Naive thymus-derived CD8-positive, alpha-beta T cell (primary cell): ENCODE results near the gene NDUFB4. TPM values are rescaled to one million over a fixed set of nuclear protein-coding genes. Genes with fewer than 3 reads are reported as not detected.

Experiments
- ATAC-seq, 2 donors: fragments of 150-1000 bp; cut with Tn5 transposase in 1 of 2; sonication (Bioruptor Pico), chemical (Tn5 transposase) in 1 of 2; 1 replicate in 1 of 2; 2 replicates in 1 of 2; pipeline ENCODE4 v1.10.0; 2021; ENCODE audit warnings: mild to moderate bottlenecking in 2 of 2, moderate library complexity in 2 of 2
- POLR2A ChIA-PET: fragments of 350-600 bp; sonication (Branson Sonifier 250); formaldehyde crosslinking; loops from one replicate; lab custom pipeline; 2021; ENCODE audit warnings: antibody characterized with exemption; lab: Charles Lee
- DNase-seq, 10 donors: peaks; one replicate each; pipeline versions ENCODE4 v3.0.0 to v3.0.0-alpha.2; 2020 to 2022
- H3K27ac Mint-ChIP-seq, 10 donors: one replicate each; pipeline ENCODE4 v1.8.0; 2020 to 2022; ENCODE audit warnings: mild to moderate bottlenecking in 10 of 10, mixed read lengths in 10 of 10, moderate library complexity in 4 of 10, inconsistent platforms in 1 of 10
- H3K27me3 Mint-ChIP-seq, 5 donors: one replicate each; pipeline ENCODE4 v1.8.0; 2021 to 2022; ENCODE audit warnings: mixed read lengths in 5 of 5
- H3K36me3 Mint-ChIP-seq, 3 donors: one replicate each; pipeline ENCODE4 v1.8.0; 2020 to 2022; ENCODE audit warnings: mixed read lengths in 3 of 3, mild to moderate bottlenecking in 2 of 3, inconsistent platforms in 1 of 3
- H3K4me1 Mint-ChIP-seq, 4 donors: one replicate each; pipeline ENCODE4 v1.8.0; 2021 to 2022; ENCODE audit warnings: mixed read lengths in 4 of 4
- H3K4me3 Mint-ChIP-seq, 10 donors: one replicate each; pipeline ENCODE4 v1.8.0; 2020 to 2022; ENCODE audit warnings: mild to moderate bottlenecking in 10 of 10, mixed read lengths in 10 of 10, moderate library complexity in 6 of 10, inconsistent platforms in 1 of 10
- H3K9me3 Mint-ChIP-seq, 9 donors: one replicate each; pipeline ENCODE4 v1.8.0; 2020 to 2022; ENCODE audit warnings: mixed read lengths in 9 of 9, mild to moderate bottlenecking in 3 of 9, inconsistent platforms in 1 of 9, moderate library complexity in 1 of 9
- polyA plus RNA-seq, 3 donors: library from polyadenylated mRNA; unstranded; fragments of 300-500 nt; fragmentation: Illumina TruSeq; gene quantifications; one replicate each; pipeline ENCODE4 v1.2.3, GENCODE V29; 2021
- total RNA-seq, 8 experiments: library from RNA in 2 of 8; stranded (reverse) in 2 of 8; gene quantifications; one replicate each; pipeline ENCODE4 v1.2.3 and lab custom pipeline; 2021 to 2026

NDUFB4 gene
- total and polyA plus RNA-seq, 5 experiments from 2014 or later = 87.5 to 277 (median 249) TPM

DNA sequence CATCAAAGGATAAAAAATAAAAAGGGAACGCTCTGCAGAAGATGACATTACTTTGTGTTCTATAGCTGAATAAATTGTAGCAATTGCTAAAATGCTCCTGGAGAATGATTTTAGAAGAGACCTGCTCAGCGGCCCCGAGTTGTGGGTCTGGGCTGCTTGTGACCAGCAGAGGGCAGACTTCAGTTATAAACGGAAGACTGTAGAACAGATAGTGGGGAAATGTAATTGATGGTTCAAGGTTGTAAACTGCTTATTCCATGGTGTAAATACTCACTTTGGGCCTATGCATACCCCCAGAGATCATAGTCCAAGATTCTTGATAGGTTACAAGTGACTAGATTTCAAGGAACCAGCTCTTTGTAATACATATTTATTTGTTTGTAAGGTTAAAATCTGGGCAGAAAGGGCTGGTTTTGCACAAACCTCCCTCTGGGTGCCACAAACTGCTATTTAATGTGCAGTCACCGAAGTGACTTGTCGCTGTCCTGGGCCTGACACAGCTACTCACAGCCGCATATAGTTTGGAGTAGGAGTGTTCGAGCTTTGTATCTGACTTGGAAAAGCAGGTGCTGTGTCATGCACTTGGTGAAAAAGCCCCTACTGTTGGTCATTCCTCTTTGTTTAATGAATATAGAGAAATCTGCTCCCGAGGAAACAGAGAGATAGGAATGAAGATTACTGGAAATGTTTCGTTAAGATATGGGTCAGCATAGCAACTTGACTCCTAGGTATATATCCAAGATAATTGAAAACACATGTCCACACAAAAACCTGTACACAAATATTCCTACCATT is 34.7 kb upstream of the NDUFB4 start:
- Mint-ChIP-seq H3K4me1 (peaks cover 14 to 17% (median 15%) of the 10 kb centered on the region in 4 donors), H3K4me3 (peak overlapping the region in 3 of 10 donors; percentile 15 to 65 (median 49)), H3K27me3 (peaks cover 7 to 13% (median 11%) of the 10 kb centered on the region in 5 donors), H3K9me3 (no peaks in the 10 kb centered on the region), H3K36me3 (no peaks in the 10 kb centered on the region), H3K27ac (peak overlapping the region in 3 of 10 donors; percentile 63 to 86 (median 66))
- DNase-seq = peak; percentile 42 to 83 (median 70)
- POLR2A ChIA-PET = interaction anchor here (1.0 to 1.9 kb wide), 2 partner anchors 35 to 234 kb away, joined by 5 to 6 read pairs; partner anchors contain the start of gene NDUFB4
- ATAC-seq = peak; percentile 56 to 61

DNA sequence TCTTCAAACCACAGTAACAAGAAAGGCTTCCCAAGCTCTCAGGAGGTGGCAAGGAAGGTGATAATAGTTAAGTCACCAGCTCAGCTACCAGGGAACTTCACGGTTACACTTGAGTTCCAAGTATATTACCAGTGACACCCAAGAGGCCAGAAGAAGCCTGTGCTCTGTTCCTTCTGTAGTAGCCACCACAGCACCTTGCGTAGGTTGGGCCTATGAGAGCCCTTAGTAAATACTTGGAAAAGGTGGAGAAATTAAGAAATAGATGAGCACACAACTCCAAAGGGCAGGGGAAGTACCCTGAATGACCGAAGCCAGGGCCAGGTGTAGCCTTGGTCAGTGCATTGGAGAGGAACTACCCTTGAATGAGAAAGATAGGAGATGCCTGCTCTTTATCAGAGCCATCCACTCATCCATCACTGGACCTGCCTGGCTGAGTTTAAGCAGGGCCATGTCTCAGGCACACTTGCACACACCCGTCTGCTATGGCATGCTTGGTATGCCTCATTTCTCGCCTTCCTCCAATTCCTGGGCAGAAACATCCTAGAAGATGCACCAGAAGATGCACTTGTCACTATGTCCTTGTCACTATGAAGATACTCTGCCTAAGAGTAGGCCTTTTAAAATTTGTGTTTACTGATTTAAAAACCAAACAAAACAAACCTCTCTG is 32.6 kb upstream of the NDUFB4 start:
- DNase-seq = no peak
- ATAC-seq = no peak
- Mint-ChIP-seq H3K36me3 (no peaks in the 10 kb centered on the region), H3K4me3 (no peak overlapping the region), H3K9me3 (no peaks in the 10 kb centered on the region), H3K27ac (no peak overlapping the region), H3K27me3 (peaks cover 2 to 6% (median 3%) of the 10 kb centered on the region in 5 donors), H3K4me1 (peaks cover 10 to 16% (median 13%) of the 10 kb centered on the region in 4 donors)
- POLR2A ChIA-PET = interaction anchor here (1.6 kb wide), 1 partner anchor 231 kb away, joined by 5 read pairs; no protein-coding TSS in a partner anchor

- no peak overlapping the region for H3K4me3 Mint-ChIP-seq
- no peak for DNase-seq
- H3K36me3 Mint-ChIP-seq = no peaks in the 10 kb centered on the region
- peak overlapping the region in 3 of 10 donors; percentile 41 to 56 (median 45) for H3K27ac Mint-ChIP-seq
- no peak for ATAC-seq
- POLR2A ChIA-PET = interaction anchor here (1.2 to 1.8 kb wide), 2 partner anchors 29 to 229 kb away, joined by 3 to 5 read pairs; partner anchors contain the start of gene NDUFB4
- H3K9me3 Mint-ChIP-seq = no peaks in the 10 kb centered on the region
- peaks cover 0 to 15% (median 6%) of the 10 kb centered on the region in 5 donors for H3K27me3 Mint-ChIP-seq
- H3K4me1 Mint-ChIP-seq = peaks cover 0 to 6% (median 1%) of the 10 kb centered on the region in 4 donors
Observed at GRCh38 chr3:120566243-120566975, 29.7 kb upstream of the NDUFB4 start.

GRCh38 chr3:120567370-120568201 is 28.6 kb upstream of the NDUFB4 start:
- ATAC-seq = peak; percentile 87 to 88
- POLR2A ChIA-PET = interaction anchor here (1.8 kb wide), 1 partner anchor 28 kb away, joined by 5 read pairs; the partner anchor contains the start of gene NDUFB4
- Mint-ChIP-seq H3K4me3 (peak overlapping the region; percentile 29 to 81 (median 68)), H3K9me3 (no peaks in the 10 kb centered on the region), H3K36me3 (no peaks in the 10 kb centered on the region), H3K4me1 (peaks cover 0 to 6% (median 1%) of the 10 kb centered on the region in 4 donors), H3K27ac (peak overlapping the region in 6 of 10 donors; percentile 9 to 72 (median 36)), H3K27me3 (peaks cover 0 to 15% (median 6%) of the 10 kb centered on the region in 5 donors)
- peak in 2 of 10 donors; percentile 16 to 23 for DNase-seq

- no peak for ATAC-seq
- H3K4me3 Mint-ChIP-seq = no peak overlapping the region
- POLR2A ChIA-PET = interaction anchor here (1.8 kb wide), 1 partner anchor 28 kb away, joined by 5 read pairs; the partner anchor contains the start of gene NDUFB4
- peak overlapping the region in 3 of 10 donors; percentile 15 to 56 (median 26) for H3K27ac Mint-ChIP-seq
- peaks cover 0 to 6% (median 1%) of the 10 kb centered on the region in 4 donors for H3K4me1 Mint-ChIP-seq
- DNase-seq = no peak
- H3K9me3 Mint-ChIP-seq = peaks cover 0 to 2% (median 0%) of the 10 kb centered on the region in 9 donors
- no peaks in the 10 kb centered on the region for H3K36me3 Mint-ChIP-seq
- H3K27me3 Mint-ChIP-seq = peaks cover 0 to 15% (median 6%) of the 10 kb centered on the region in 5 donors
Observed at GRCh38 chr3:120568202-120568531, 28.0 kb upstream of the NDUFB4 start.

DNA sequence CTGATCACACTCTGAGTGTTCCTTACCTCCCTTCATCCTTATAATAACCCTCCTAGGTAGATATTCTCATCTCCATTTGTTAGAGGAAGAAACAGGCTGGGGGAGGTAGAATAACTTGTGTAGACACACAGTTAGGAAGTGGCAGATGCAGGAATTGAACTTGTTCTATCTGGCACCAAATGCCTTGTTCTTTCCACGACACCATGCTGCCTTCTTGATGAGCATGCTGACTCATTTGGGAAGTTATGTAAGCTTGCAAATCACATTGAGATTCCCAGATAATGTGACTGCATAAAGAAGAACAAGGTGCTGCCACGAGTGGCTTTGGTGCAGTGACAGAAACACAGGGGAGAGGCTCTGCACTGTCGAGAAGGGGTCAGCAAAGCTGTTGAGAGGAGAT is 27.5 kb upstream of the NDUFB4 start:
- H3K4me3 Mint-ChIP-seq = no peak overlapping the region
- H3K27me3 Mint-ChIP-seq = peaks cover 0 to 16% (median 6%) of the 10 kb centered on the region in 5 donors
- no peak overlapping the region for H3K27ac Mint-ChIP-seq
- no peak for DNase-seq
- peaks cover 0 to 6% (median 1%) of the 10 kb centered on the region in 4 donors for H3K4me1 Mint-ChIP-seq
- no peaks in the 10 kb centered on the region for H3K36me3 Mint-ChIP-seq
- no peak for ATAC-seq
- POLR2A ChIA-PET = interaction anchor here (1.6 kb wide), 1 partner anchor 28 kb away, joined by 6 read pairs; the partner anchor contains the start of gene NDUFB4
- H3K9me3 Mint-ChIP-seq = peaks cover 0 to 2% (median 0%) of the 10 kb centered on the region in 9 donors

GRCh38 chr3:120569222-120570057 is 26.7 kb upstream of the NDUFB4 start:
- no peaks in the 10 kb centered on the region for H3K36me3 Mint-ChIP-seq
- H3K27ac Mint-ChIP-seq = no peak overlapping the region
- H3K4me1 Mint-ChIP-seq = peaks cover 0 to 6% (median 1%) of the 10 kb centered on the region in 4 donors
- ATAC-seq = no peak
- POLR2A ChIA-PET = interaction anchor here (1.6 kb wide), 1 partner anchor 27 kb away, joined by 6 read pairs; the partner anchor contains the start of gene NDUFB4
- peaks cover 0 to 7% (median 0%) of the 10 kb centered on the region in 9 donors for H3K9me3 Mint-ChIP-seq
- peaks cover 0 to 24% (median 6%) of the 10 kb centered on the region in 5 donors for H3K27me3 Mint-ChIP-seq
- no peak overlapping the region for H3K4me3 Mint-ChIP-seq
- DNase-seq = no peak

GRCh38 chr3:120572027-120572426 is 24.1 kb upstream of the NDUFB4 start:
- H3K27me3 Mint-ChIP-seq = peaks cover 0 to 26% (median 8%) of the 10 kb centered on the region in 5 donors
- H3K4me3 Mint-ChIP-seq = no peak overlapping the region
- POLR2A ChIA-PET = no interaction called here
- H3K9me3 Mint-ChIP-seq = peaks cover 0 to 9% (median 0%) of the 10 kb centered on the region in 9 donors
- no peaks in the 10 kb centered on the region for H3K36me3 Mint-ChIP-seq
- H3K27ac Mint-ChIP-seq = no peak overlapping the region
- DNase-seq (no peak), ATAC-seq (no peak)
- H3K4me1 Mint-ChIP-seq = peaks cover 0 to 6% (median 1%) of the 10 kb centered on the region in 4 donors

GRCh38 chr3:120587332-120587975 is 8.7 kb upstream of the NDUFB4 start:
- POLR2A ChIA-PET = no interaction called here
- Mint-ChIP-seq H3K4me1 (no peaks in the 10 kb centered on the region), H3K27ac (no peak overlapping the region), H3K27me3 (peaks cover 0 to 13% (median 5%) of the 10 kb centered on the region in 5 donors), H3K9me3 (peaks cover 0 to 6% (median 0%) of the 10 kb centered on the region in 9 donors), H3K4me3 (no peak overlapping the region), H3K36me3 (peaks cover 0 to 4% (median 0%) of the 10 kb centered on the region in 3 donors)
- no peak for ATAC-seq
- DNase-seq = no peak

- H3K9me3 Mint-ChIP-seq = no peaks in the 10 kb centered on the region
Observed at GRCh38 chr3:120595788-120596115, 384 bp upstream of the NDUFB4 start.

More at GRCh38 chr3:120595788-120596115, 384 bp upstream of the NDUFB4 start:
- H3K4me1 Mint-ChIP-seq = peaks cover 8 to 13% (median 10%) of the 10 kb centered on the region in 4 donors
- ATAC-seq (no peak), DNase-seq (no peak)
- POLR2A ChIA-PET = interaction anchor here (0.6 to 2.1 kb wide), 14 partner anchors 27 to 1132 kb away, joined by 3 to 37 read pairs (median 5); partner anchors contain the start of genes GSK3B, GTF2E1, LRRC58 and RABL3
- peaks cover 0 to 10% (median 0%) of the 10 kb centered on the region in 3 donors for H3K36me3 Mint-ChIP-seq
- peak overlapping the region in 8 of 10 donors; percentile 96 to 99 (median 98) for H3K27ac Mint-ChIP-seq
- peak overlapping the region in 9 of 10 donors; percentile 90 to 98 (median 95) for H3K4me3 Mint-ChIP-seq
- H3K27me3 Mint-ChIP-seq = peaks cover 0 to 4% (median 0%) of the 10 kb centered on the region in 5 donors
